ACHN (cell line): ENCODE measurements around the gene TNKS1BP1.
"Not testable (repeated sequence)": the region's sequence is repeated elsewhere in the genome, so short reads cannot be mapped to it uniquely, and the experiment has no call there.

Experiments used
- DNase-seq: peaks from one replicate; pipeline ENCODE4 v3.0.0-alpha.2; 2015
- in situ Hi-C: cut with HindIII; loops from 2 replicates; pipeline ENCODE4 v1.10.0; 2017; ENCODE audit warnings: low sequenced_read_pairs, low pct_ligation_motif_present, low pct_unique_long_range_greater_than_20kb

TNKS1BP1 gene

DNA sequence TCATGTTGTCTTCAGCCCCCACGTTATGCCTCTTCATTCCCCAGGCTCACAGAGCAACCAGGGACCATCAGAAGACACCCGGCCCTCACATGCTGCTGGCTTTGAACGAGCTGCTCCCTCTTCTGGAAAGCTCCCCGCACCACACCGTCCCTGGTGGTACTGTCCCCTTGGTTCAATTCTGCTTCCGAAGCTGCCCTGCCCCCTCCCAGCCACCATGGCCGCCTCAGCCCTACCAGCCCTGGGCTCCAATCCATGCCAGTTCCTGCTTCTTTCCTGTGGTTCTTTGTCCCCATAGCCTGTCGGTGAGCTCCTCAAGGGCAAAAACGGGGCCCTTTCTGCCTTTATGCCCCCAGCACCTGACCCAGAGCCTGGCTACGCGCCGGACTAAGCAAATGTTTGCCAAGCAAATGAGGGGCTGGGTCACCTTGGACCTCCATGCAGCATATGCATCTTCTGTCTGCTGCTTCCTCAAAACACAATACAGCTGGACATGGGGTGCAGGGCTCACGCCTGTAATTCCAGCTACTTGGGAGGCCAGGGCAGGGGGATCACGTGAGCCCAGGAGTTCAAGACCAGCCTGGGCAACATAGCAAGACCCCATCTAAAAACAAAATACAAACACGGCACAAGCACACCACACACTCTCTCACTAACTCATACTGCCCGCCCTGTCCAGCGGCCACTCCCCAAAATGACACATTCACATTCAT lies 21.3 kb downstream of the TNKS1BP1 start:
- in situ Hi-C loops = no loop called here
- DNase-seq = no peak

DNA sequence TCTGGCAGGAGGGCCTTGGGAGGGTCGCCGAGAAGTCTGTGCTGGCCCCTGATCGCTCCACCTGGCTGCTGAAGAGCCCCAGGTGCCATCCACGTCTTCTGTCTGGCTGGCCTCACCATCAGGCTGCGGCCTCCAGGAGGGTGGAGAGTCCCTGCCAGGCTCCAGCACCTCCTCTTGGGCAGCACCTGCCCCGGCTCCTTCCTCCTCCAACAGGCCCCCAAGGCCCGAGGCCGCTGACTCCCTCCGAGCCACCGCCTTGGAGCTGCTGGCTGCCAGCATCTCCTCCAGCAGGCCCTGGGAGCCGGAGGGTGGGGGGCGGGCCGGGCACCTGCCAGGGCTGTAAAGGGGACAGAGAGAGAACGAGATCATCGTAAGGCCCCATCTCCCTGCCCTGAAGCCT lies 22.3 kb downstream of the TNKS1BP1 start:
- in situ Hi-C loops = no loop called here
- DNase-seq = no peak

GRCh38 chr11:57301711-57302423 lies 22.9 kb downstream of the TNKS1BP1 start:
- no peak for DNase-seq
- in situ Hi-C loops = no loop called here

DNA sequence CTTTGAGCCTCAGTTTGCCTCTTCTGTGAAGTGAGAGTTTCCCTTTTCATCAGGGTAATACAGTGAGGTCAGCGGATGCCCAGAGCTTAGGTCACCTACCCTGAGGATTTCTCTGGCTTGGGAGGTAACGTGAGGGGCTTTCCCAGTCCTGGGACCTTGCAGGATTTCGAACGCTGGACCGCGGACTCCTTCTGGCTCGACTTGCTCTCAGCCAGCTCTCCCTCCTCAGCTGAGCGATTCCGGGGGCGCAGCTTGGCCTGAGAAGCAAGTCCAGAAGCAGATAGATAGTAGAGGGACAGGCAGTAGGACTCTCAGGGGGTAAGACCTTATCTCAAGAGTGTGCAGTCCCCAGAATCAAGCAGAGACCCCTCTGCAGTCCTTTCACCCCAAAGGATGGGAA lies 24.0 kb downstream of the TNKS1BP1 start:
- in situ Hi-C loops = no loop called here
- DNase-seq = no peak

- no peak for DNase-seq
- in situ Hi-C loops = no loop called here
Observed at GRCh38 chr11:57299150-57299737, 25.5 kb downstream of the TNKS1BP1 start.

- in situ Hi-C loops = no loop called here
- DNase-seq = no peak
Observed at GRCh38 chr11:57297221-57297620, 27.5 kb downstream of the TNKS1BP1 start.

DNA sequence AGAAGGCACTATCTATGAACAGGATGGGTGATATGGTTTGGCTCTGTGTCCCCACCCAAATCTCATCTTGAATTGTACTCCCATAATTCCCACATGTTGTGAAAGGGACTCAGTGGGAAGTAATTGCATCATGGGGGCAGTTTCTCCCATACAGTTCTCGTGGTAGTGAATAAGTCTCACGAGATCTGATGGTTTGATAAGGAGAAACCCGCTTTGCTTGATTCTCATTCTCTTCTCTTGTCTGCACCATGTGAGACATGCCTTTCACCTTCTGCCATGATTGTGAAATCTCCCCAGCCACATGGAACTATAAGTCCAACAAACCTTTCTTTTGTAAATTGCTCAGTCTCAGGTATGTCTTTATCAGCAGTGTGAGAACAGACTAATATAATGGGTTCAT lies 28.5 kb downstream of the TNKS1BP1 start:
- DNase-seq, in situ Hi-C loops: not testable (repeated sequence)

GRCh38 chr11:57294225-57295131 lies 30.3 kb downstream of the TNKS1BP1 start:
- in situ Hi-C loops = no loop called here
- DNase-seq = no peak

- DNase-seq = no peak
- in situ Hi-C loops = no loop called here
Observed at GRCh38 chr11:57290288-57290687, 34.5 kb downstream of the TNKS1BP1 start.

- DNase-seq = no peak
- in situ Hi-C loops = no loop called here
Observed at GRCh38 chr11:57288771-57289579, 35.8 kb downstream of the TNKS1BP1 start.

DNA sequence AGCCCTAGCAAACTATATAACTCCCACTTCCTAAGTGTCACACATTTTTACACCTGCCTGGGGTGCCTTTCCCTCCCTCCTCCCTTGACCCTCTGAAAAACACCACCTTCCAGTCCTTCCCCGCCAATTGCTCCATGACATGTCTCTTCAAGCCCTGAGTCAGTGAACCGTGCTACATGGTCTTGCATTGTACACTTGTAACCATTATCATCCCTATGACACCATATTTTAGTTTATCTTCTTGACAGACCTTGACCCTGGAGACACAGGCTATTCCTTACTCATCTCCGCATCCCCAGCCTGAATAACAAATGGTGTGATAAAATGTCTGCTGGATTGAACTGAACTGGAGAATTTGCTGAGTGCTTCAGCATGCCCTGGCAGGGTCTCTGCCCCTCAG lies 36.9 kb downstream of the TNKS1BP1 start:
- in situ Hi-C loops = no loop called here
- no peak for DNase-seq

- no peak for DNase-seq
- in situ Hi-C loops = no loop called here
Observed at GRCh38 chr11:57283231-57283990, 41.3 kb downstream of the TNKS1BP1 start.

DNA sequence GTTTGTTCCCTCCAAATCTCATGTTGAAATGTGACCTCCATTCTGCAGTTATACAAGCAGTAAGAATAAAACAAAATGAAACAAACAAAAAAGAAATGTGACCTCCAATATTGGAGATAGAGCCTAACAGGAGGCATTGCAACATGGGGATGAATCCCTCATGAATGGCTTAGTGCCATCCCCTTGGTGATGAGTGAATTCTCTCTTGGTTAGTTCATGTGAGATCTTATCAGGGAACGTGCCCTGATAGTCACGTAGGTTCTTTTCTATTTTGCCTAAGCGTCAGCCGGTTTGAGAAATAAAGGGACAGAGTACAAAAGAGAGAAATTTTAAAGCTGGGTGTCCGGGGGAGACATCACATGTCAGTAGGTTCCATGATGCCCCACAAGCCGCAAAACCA lies 43.2 kb downstream of the TNKS1BP1 start:
- in situ Hi-C loops = not testable (repeated sequence)

DNA sequence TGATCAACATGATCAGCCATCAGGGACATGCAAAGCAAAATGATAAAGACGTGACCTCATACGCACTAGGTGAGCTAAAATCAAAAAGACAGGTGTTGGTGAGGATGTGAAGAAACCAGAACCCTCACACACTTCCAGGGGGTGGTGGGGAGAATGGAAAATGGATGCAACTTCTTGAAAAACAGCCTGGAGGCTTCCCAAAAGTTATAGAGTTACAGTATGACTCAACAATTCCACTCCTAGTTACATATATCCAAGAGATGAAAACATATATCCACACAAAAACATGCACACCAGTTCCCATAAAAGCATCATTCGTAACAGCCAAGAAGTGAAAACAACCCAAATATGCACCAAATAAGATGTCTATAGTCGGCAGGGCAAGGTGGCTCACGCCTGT lies 45.6 kb downstream of the TNKS1BP1 start:
- in situ Hi-C loops = no loop called here
- no peak for DNase-seq

More for the DNA sequence above, 43.2 kb downstream of the TNKS1BP1 start:
- not testable (repeated sequence) for DNase-seq

DNA sequence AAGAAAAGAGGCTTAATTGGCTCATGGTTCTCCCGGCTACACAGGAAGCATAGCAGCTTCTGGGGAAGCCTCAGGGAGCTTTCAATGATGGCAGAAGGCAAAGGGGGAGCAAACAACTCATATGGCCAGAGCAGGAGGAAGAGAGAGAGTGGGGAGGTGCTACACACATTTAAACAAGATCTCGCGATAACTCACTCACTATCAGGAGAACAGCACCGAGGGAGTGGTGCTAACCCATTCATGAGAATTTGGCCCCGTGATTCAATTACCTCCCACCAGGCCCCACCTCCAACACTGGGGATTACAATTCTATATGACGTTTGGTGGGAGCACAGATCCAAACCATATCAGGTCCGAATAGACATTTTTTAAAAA lies 46.0 kb downstream of the TNKS1BP1 start:
- in situ Hi-C loops = no loop called here
- DNase-seq = no peak

GRCh38 chr11:57277845-57278720 lies 46.7 kb downstream of the TNKS1BP1 start:
- in situ Hi-C loops = no loop called here
- DNase-seq = peak; percentile 76
